Ovary (tissue), 3 donors: ENCODE data around the gene WFIKKN1.

ENCODE experiments used
- CTCF ChIP-seq, 3 donors: fragments of 450-650 bp in 2 of 3; fragments of 200-600 bp in 1 of 3; IDR thresholded peaks; one replicate each; pipeline versions ENCODE4 v1.5.1 to v1.8.0; 2016 to 2022; ENCODE audit warnings: antibody characterized with exemption in 3 of 3, mild to moderate bottlenecking in 1 of 3
- POLR2A ChIP-seq: fragments of 450-650 bp; IDR thresholded peaks from one replicate; pipeline ENCODE4 v1.6.1; 2017; ENCODE audit warnings: antibody characterized with exemption, mild to moderate bottlenecking, moderate library complexity
- donor health status: DM: no; HTN: no; CAD: no.

GRCh38 chr16:648781-649589 is 18.2 kb downstream of the WFIKKN1 start, which contains the start of gene WDR90:
- TF ChIP-seq CTCF (IDR thresholded peaks at IDR 0.05) (no peak), POLR2A (peak; percentile 73)
